ENCODE results near the gene TENM4.
A peak's percentile ranks its signal among the peaks of the same experiment; 100 is the strongest.
"Not testable (repeated sequence)": the region's sequence is repeated elsewhere in the genome, so short reads cannot be mapped to it uniquely, and the experiment has no call there.

Gene TENM4

GRCh38 chr11:78925387-78925786 lies 515.4 kb downstream of the TENM4 start:
- DNase-seq: no peak

GRCh38 chr11:78922859-78923625 lies 517.8 kb downstream of the TENM4 start:
- DNase-seq: no peak

- peak; percentile 4 for DNase-seq
Observed at GRCh38 chr11:78921509-78921908, 519.3 kb downstream of the TENM4 start.

- DNase-seq: no peak
Observed at GRCh38 chr11:78920329-78920728, 520.5 kb downstream of the TENM4 start.

GRCh38 chr11:78916759-78917158 lies 524.1 kb downstream of the TENM4 start:
- no peak for DNase-seq

GRCh38 chr11:78914503-78914902 lies 526.3 kb downstream of the TENM4 start:
- DNase-seq: no peak

GRCh38 chr11:78912778-78913177 lies 528.1 kb downstream of the TENM4 start:
- DNase-seq: no peak

GRCh38 chr11:78910322-78910721 lies 530.5 kb downstream of the TENM4 start:
- no peak for DNase-seq

- no peak for DNase-seq
Observed at GRCh38 chr11:78909386-78909785, 531.4 kb downstream of the TENM4 start.

GRCh38 chr11:78907636-78908035 lies 533.2 kb downstream of the TENM4 start:
- no peak for DNase-seq

GRCh38 chr11:78906566-78906965 lies 534.3 kb downstream of the TENM4 start:
- no peak for DNase-seq

GRCh38 chr11:78905756-78906155 lies 535.1 kb downstream of the TENM4 start:
- DNase-seq: no peak

- no peak for DNase-seq
Observed at GRCh38 chr11:78902771-78903507, 537.9 kb downstream of the TENM4 start.

- DNase-seq: no peak
Observed at GRCh38 chr11:78901831-78902230, 539.0 kb downstream of the TENM4 start.

GRCh38 chr11:78898266-78898775 lies 542.5 kb downstream of the TENM4 start:
- DNase-seq: no peak

- DNase-seq: no peak
Observed at GRCh38 chr11:78893996-78894395, 546.8 kb downstream of the TENM4 start.

- DNase-seq: no peak
Observed at GRCh38 chr11:78889698-78890097, 551.1 kb downstream of the TENM4 start.

GRCh38 chr11:78886616-78887015 lies 554.2 kb downstream of the TENM4 start:
- DNase-seq: no peak

- DNase-seq: no peak
Observed at GRCh38 chr11:78884761-78885160, 556.1 kb downstream of the TENM4 start.

GRCh38 chr11:78883506-78883905 lies 557.3 kb downstream of the TENM4 start:
- no peak for DNase-seq

GRCh38 chr11:78879094-78879980 lies 561.5 kb downstream of the TENM4 start:
- not testable (repeated sequence) for DNase-seq

- no peak for DNase-seq
Observed at GRCh38 chr11:78878631-78879030, 562.2 kb downstream of the TENM4 start.

- DNase-seq: no peak
Observed at GRCh38 chr11:78876676-78877075, 564.2 kb downstream of the TENM4 start.

Measured in fibroblast of skin of right biceps (primary cell).